Measurements from ENCODE around the gene CD200R1. TPM values are rescaled to one million over a fixed set of nuclear protein-coding genes. Genes with fewer than 3 reads are reported as not detected.

Gene CD200R1
- total RNA-seq, 1 experiment from 2014 or later = not detected

DNA sequence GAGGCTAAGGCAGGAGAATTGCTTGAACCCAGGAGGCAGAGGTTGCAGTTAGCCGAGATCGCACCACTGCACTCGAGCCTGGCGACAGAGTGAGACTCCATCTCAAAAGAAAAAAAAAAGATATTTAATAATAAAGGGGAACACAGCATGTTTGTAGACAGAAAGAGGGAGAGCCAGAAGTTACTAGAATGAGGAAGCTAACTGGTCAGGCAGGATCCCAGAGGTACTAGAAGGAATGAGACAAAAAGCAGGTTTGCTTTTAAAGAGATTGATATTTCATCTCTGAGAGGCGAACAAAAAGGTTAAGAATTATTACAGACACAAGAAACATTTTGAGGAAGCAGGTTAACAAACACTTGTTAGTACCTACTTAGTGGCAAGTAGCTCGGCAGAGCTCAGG is 9.2 kb downstream of the CD200R1 start:
- no peak overlapping the region for H3K9ac ChIP-seq (ENCODE audit: extremely low read depth, insufficient read length, low read length)
- WGBS (ENCODE audit: extremely low coverage, insufficient read length, low lambda C conversion rate) = no CpG with 5 or more reads among the region's 6 CpGs
- H3K4me1 Mint-ChIP-seq = no peaks in the 10 kb centered on the region
- H3K14ac ChIP-seq (ENCODE audit: insufficient read depth, low read length) = no peak overlapping the region
- no peak overlapping the region for H2AK5ac ChIP-seq (ENCODE audit: insufficient read length, low read length)
- no peak overlapping the region for H3K23ac ChIP-seq (ENCODE audit: insufficient read length, low read depth, low read length)
- no peak overlapping the region for H4K91ac ChIP-seq (ENCODE audit: insufficient read length, low read depth, low read length)
- H3K27ac Mint-ChIP-seq = no peak overlapping the region
- H3K27me3 ChIP-seq (ENCODE audit: insufficient read depth, low read length) = no peaks in the 10 kb centered on the region
- no peaks in the 10 kb centered on the region for H3K4me1 ChIP-seq (ENCODE audit: insufficient read depth, low read length)
- no peaks in the 10 kb centered on the region for H4K20me1 ChIP-seq (ENCODE audit: control insufficient read depth, insufficient read depth, insufficient read length)
- no peak overlapping the region for H3T11ph ChIP-seq (ENCODE audit: low read length)
- no peak for TF ChIP-seq CTCF (conservative IDR thresholded peaks at IDR 0.05)
- no peaks in the 10 kb centered on the region for H3K9me3 ChIP-seq (ENCODE audit: control insufficient read depth, low read depth, low read length)
- DNase-seq = no peak
- H3K56ac ChIP-seq (ENCODE audit: insufficient read length, low read depth, low read length) = no peak overlapping the region
- H3K36me3 Mint-ChIP-seq (ENCODE audit: insufficient read depth in 1 of 3, low read depth in 3 of 3) = peaks cover 14 to 22% (median 18%) of the 10 kb centered on the region in 3 experiments
- no peak overlapping the region for H3K18ac ChIP-seq (ENCODE audit: insufficient read length, low read depth, low read length)
- H4K5ac ChIP-seq (ENCODE audit: insufficient read length, low read depth, low read length) = no peak overlapping the region
- H3K79me1 ChIP-seq (ENCODE audit: insufficient read depth, low read depth, low read length, poor library complexity, severe bottlenecking) = no peaks in the 10 kb centered on the region
- no peak overlapping the region for H4K8ac ChIP-seq (replicated peaks; ENCODE audit: insufficient read length, low read depth, low read length)
- no peak overlapping the region for H2BK12ac ChIP-seq (ENCODE audit: insufficient read length, low read depth, low read length)
- no peaks in the 10 kb centered on the region for H3K23me2 ChIP-seq (ENCODE audit: insufficient read length, low read depth, low read length, poor library complexity, severe bottlenecking)
- no peak overlapping the region for H2BK5ac ChIP-seq (ENCODE audit: insufficient read length, low read length)
- no peaks in the 10 kb centered on the region for H3K79me2 ChIP-seq (ENCODE audit: insufficient read depth, low read length)
- H3K27me3 Mint-ChIP-seq (ENCODE audit: low read depth) = peaks cover 5% of the 10 kb centered on the region; the same call in 1 of the 2 replicates
- no peak overlapping the region for H2AFZ ChIP-seq (ENCODE audit: low read length)
- no peak overlapping the region for H3K4me2 ChIP-seq (ENCODE audit: insufficient read depth, insufficient read length, low read length)
- H3K4ac ChIP-seq (ENCODE audit: low read depth, low read length) = no peak overlapping the region
- no peak overlapping the region for H2BK20ac ChIP-seq (ENCODE audit: low read depth, low read length, poor library complexity, severe bottlenecking)
- H2BK120ac ChIP-seq (ENCODE audit: low read depth, low read length, poor library complexity, severe bottlenecking) = no peak overlapping the region
- no peak overlapping the region for H3K27ac ChIP-seq (ENCODE audit: insufficient read length, low read depth, low read length)
- no peak overlapping the region for H2BK15ac ChIP-seq (ENCODE audit: low read depth, low read length)
- no peak overlapping the region for H3K4me3 Mint-ChIP-seq
- H3K9me3 Mint-ChIP-seq = peaks cover 28 to 30% of the 10 kb centered on the region in 2 experiments

Measured in H9 (cell line).